Right ventricle myocardium inferior (tissue), 1 donor: ENCODE data around the gene BCAS4. TPM values are rescaled to one million over a fixed set of nuclear protein-coding genes. Genes with fewer than 3 reads are reported as not detected.
A peak's percentile ranks its signal among the peaks of the same experiment; 100 is the strongest.

Experiments used
- ATAC-seq: fragments of 200-7000 bp; cut with Tn5 transposase; one replicate; pipeline ENCODE4 v1.9.1; 2020; ENCODE audit warnings: mild to moderate bottlenecking, moderate library complexity
- DNase-seq: peaks from one replicate; pipeline ENCODE4 v3.0.0; 2021; ENCODE audit errors: missing footprints
- intact Hi-C: fragments of 100-400 bp; cut with DNase I; formaldehyde crosslinking; loops from one replicate; pipeline ENCODE4 v1.11.0; 2022
- total RNA-seq: library from RNA; stranded (reverse); fragmentation: NEBNext Ultra II Directional; extraction: Animal tissue kit (Norgen Biotek cat#: 25700); gene quantifications from one replicate; pipeline ENCODE4 v1.2.1, GENCODE V29; 2021
- donor health status: DM: no; HTN: yes; CAD: no; lungs with severe emphysema.

The BCAS4 gene
- total RNA-seq, 1 donor from 2014 or later: 1.8 TPM

- intact Hi-C loops: no loop called here
- ATAC-seq (no peak), DNase-seq (peak; percentile 51)
These were observed 48.7 kb downstream of the BCAS4 start for GRCh38 chr20:50843331-50844276.

DNA sequence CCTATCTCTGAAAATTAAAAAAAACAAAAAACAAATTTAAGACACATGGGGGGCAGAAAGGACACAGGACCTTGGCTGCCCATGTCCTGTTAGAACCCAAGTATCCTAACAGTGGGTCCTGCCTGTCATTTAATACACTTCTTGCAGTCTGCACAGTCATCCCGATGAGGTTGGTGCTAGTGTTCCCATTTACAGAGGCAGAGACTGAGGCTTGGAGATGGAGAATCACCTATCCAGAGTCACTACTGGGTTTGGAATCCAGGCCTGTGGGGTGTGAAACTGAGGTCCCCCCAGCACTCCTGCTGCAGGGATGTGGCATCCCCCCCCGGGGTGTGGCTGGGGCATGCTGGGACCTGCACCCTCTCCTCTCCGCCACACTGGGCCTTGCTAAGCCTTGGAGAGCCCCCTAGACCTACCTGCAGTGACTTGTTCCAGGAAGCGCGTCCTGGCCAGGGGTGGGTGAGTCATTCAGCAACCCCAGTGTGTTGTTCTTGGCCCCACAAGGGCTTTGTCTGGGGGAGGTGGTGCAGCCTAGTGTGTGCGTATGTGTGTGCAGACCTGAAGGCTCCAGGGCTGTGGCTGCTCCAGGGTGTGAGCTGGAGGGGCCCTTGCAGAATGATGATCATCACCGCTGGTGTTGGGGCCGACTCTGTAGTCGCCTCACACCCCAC lies 49.7 kb downstream of the BCAS4 start:
- intact Hi-C loops: no loop called here
- no peak for ATAC-seq
- peak; percentile 63 for DNase-seq

- ATAC-seq (no peak), DNase-seq (peak; percentile 45)
- intact Hi-C loops: no loop called here
These were observed 50.8 kb downstream of the BCAS4 start for GRCh38 chr20:50845566-50846215.

DNA sequence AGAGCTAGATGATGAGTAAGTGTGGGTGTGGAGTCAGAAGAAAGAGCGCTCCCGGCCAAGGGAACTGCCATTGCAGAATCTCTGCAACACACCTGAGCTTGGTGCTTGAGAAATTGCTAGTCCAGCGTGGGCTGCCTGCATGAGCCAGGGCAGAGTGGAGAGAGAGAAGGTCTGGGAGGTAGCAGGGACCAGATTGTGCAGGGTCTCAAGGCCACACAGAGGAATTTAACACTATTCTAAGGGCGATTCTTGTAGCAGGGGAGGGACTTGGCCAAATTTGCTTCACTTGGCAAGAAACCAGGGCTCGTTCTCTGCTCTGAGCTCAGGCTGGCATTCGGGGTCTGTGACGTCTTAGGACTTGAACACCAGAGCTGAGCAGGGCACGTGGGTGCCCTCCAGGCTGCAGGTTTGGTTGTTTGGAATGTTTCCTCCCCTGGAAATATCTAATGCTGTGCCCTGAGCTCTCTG lies 53.5 kb downstream of the BCAS4 start:
- peak; percentile 60 for DNase-seq
- intact Hi-C loops: no loop called here
- ATAC-seq: peak; percentile 61

DNA sequence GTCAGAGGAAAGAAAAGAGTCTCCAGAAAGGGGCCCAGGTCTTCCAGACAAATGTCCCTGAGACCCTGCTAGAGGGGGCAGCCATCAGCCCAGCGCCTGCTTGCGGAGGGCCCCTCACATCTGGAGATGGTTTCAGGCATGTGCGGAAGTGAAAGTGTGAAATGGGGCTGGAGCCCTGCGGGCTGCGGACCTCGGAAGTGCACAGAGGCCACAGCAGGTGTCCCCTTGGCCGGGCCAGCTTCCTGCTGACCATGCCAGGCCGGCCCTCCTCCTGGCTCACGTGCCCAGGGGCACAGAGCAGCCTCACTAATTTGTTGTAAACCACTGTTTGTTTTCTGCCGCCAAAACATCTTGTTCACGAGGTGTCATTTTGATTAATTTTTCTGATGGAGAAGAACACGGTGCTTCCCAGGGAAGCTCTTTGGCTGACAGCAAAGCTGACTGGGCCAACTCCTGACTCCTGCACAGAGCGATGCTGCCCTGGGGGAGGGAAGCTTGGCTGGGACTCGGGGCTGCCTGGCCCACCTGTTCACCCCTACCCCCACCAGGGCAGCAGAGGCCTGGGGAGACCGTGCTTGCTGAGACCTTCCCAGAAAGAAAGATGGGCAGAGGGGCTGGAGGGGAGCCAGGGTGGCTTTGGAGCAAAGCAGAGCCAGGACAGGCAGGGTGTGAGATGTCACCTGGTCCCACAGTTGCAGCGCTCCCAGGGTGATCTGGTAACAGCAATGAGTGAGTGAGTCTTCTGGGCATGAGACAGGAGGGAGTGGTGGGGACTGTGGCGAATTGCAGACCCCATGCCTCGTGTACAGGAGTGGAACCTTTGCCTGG lies 54.2 kb downstream of the BCAS4 start:
- ATAC-seq: peak; percentile 45
- intact Hi-C loops: no loop called here
- DNase-seq: peak; percentile 66

- peak; percentile 34 for DNase-seq
- intact Hi-C loops: no loop called here
These were observed 55.9 kb downstream of the BCAS4 start for GRCh38 chr20:50850721-50851286.

DNA sequence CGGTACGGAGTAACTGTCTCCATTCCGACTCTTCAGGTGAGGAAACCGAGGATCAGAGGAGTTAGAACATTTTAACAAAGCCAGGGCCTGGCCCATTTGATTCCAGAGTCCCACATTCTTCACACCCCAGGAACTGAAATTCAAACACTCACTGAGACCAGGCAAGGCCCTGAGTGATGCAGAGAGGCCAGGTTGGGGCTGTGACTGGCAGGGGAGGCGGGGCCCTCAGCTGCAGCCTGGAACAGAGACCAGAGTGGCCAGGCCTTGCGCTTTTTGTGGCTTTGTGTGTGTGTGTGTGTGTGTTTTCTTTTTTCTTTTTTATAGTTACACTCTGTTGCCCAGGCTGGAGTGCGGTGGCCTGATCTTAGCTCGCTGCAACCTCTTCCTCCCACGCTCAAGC lies 57.2 kb downstream of the BCAS4 start:
- no peak for DNase-seq
- no peak for ATAC-seq
- intact Hi-C loops: no loop called here

More at GRCh38 chr20:50850721-50851286, 55.9 kb downstream of the BCAS4 start:
- ATAC-seq: no peak

- intact Hi-C loops: no loop called here
- DNase-seq: no peak
- ATAC-seq: peak; percentile 17
These were observed 59.8 kb downstream of the BCAS4 start for GRCh38 chr20:50854506-50855249.

DNA sequence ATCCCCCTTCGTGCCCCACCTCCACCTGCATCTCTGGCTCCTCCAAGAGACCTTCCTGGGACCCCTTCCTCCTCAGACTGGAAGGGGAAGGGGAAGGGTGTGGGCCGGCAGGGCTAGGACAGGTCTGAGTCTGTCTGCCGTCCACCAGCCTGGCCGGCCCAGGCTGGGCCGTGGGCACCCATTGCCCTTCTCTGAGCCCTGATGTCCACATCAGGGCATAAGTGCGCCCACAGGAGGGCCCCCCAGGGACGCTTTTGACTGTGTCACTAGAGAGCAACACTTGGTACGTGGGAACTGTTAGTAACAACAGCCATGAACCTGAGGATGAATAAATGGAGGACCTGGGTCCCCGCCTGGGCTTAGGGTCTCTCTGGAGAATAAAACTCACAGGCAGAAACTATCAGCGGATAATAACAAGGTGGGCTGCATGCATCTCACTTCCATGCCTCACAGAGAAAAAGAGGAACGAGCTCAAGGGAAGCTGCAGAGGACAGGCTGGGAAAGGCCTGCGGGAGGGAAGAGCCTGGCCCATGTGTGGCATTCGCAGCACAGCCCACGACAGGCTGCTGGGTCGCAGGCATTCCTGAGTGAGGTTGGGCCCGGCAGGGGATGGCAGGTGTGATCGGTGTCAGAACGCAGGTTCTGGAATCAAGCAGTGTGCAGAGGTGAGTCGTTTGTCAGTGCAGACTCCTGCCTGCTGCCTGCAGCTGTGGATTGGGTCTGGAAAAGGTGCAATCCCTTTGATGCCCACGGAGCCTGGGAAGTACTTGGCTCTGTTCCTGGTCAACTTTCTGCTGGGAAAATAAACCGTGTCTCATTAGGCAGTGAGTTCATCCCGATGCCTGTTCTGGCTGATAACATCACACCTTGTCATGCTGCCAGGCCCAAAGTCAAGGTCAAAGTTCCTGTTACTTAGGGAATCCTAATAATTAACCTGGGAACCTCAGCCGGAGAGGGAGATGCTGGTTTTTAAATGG lies 60.9 kb downstream of the BCAS4 start:
- ATAC-seq: no peak
- intact Hi-C loops: no loop called here
- DNase-seq: no peak

GRCh38 chr20:50856475-50857041 lies 61.7 kb downstream of the BCAS4 start:
- ATAC-seq (no peak), DNase-seq (peak; percentile 47)
- intact Hi-C loops: no loop called here

DNA sequence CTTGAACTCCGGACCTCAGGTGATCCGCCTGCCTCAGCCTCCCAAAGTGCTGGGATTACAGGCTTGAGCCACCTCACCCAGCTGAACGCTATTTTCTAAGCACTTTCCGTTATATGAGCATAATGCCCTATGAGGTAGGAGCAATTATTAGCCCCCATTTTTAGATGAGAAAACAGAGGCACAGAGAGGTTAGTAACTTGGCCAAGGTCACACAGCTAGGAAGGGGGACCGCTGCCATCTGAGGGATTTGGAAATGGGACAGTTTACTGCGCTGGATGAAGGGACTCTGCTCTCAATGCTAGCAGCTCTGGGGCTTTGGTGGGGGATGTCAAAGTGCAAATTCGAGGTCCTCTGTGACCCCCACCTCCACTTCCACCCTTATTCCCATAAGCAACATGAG lies 62.5 kb downstream of the BCAS4 start:
- peak; percentile 4 for DNase-seq
- ATAC-seq: no peak
- intact Hi-C loops: no loop called here

DNA sequence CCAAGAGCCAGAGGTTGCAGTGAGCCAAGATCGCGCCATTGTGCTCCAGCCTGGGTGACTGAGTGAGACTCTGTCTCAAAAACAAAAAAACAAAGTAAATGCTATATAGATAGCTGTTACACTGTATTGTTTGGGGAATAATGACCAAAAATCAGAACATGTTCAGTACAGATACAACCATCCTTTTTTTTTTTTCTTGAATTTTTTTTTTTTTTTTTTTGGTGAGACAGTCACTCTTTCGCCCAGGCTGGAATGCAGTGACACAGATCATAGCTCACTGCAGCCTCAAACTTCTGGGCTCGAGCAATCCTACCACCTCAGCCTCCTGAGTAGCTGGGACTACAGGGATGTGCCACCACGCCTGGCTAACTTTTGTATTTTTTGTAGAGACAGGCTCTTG lies 63.7 kb downstream of the BCAS4 start:
- DNase-seq (peak; percentile 32), ATAC-seq (no peak)
- intact Hi-C loops: no loop called here

GRCh38 chr20:50859161-50859560 lies 64.3 kb downstream of the BCAS4 start:
- DNase-seq (peak; percentile 53), ATAC-seq (no peak)
- intact Hi-C loops: no loop called here

- DNase-seq: no peak
- no peak for ATAC-seq
- intact Hi-C loops: no loop called here
These were observed 66.2 kb downstream of the BCAS4 start for GRCh38 chr20:50861012-50861411.

GRCh38 chr20:50862546-50862945 lies 67.7 kb downstream of the BCAS4 start:
- DNase-seq: peak; percentile 9
- ATAC-seq: no peak
- intact Hi-C loops: no loop called here

GRCh38 chr20:50865114-50865513 lies 70.3 kb downstream of the BCAS4 start:
- intact Hi-C loops: no loop called here
- DNase-seq (peak; percentile 32), ATAC-seq (no peak)
